DND-41 (cell line): ENCODE measurements around the gene IL17RE.
A peak's percentile ranks its signal among the peaks of the same experiment; 100 is the strongest.
"Not testable (repeated sequence)": the region's sequence is repeated elsewhere in the genome, so short reads cannot be mapped to it uniquely, and the experiment has no call there.

Experiments used
- ATAC-seq: fragments of 200-7000 bp; cut with Tn5 transposase; 3 replicates; pipeline ENCODE4 v1.9.1; 2021; ENCODE audit warnings: low read depth; ENCODE audit not compliant: insufficient read depth
- DNase-seq: peaks from one replicate; pipeline ENCODE4 v3.0.0-alpha.2; 2020
- H2AFZ ChIP-seq: 2 replicates; pipeline ENCODE4 v1.6.0; 2012; ENCODE audit warnings: low read depth, low read length
- H3K27ac ChIP-seq: 2 replicates; pipeline ENCODE4 v1.5.1; 2012; ENCODE audit warnings: low read length, inconsistent platforms
- H3K27me3 ChIP-seq: fragments of 200-600 bp; sonication (generic); 2 replicates; pipeline ENCODE4 v1.6.0; 2012; ENCODE audit warnings: low read length, mild to moderate bottlenecking, inconsistent platforms; ENCODE audit not compliant: insufficient read depth, poor library complexity
- H3K36me3 ChIP-seq: 2 replicates; pipeline ENCODE4 v1.5.1; 2012; ENCODE audit warnings: low read length, inconsistent platforms; ENCODE audit not compliant: insufficient read depth
- H3K4me1 ChIP-seq: 2 replicates; pipeline ENCODE4 v1.5.1; 2012; ENCODE audit warnings: mild to moderate bottlenecking, low read length; ENCODE audit not compliant: insufficient read depth
- H3K4me2 ChIP-seq: 2 replicates; pipeline ENCODE4 v1.6.0; 2012; ENCODE audit warnings: mild to moderate bottlenecking, moderate library complexity, low read length, inconsistent platforms; ENCODE audit not compliant: insufficient read depth
- H3K4me3 ChIP-seq, 2 experiments: fragments of 200-600 bp in 1 of 2; shearing (Covaris generic) in 1 of 2; 2 replicates each; pipeline ENCODE4 v1.5.1; 2012 to 2016; ENCODE audit warnings: inconsistent platforms in 2 of 2, low read length in 2 of 2, mild to moderate bottlenecking in 2 of 2, low read depth in 1 of 2, moderate library complexity in 1 of 2
- H3K79me2 ChIP-seq: 2 replicates; pipeline ENCODE4 v1.6.0; 2012; ENCODE audit warnings: low read length, inconsistent platforms; ENCODE audit not compliant: insufficient read depth
- H3K9ac ChIP-seq: 2 replicates; pipeline ENCODE4 v1.6.0; 2012; ENCODE audit warnings: low read depth, mild to moderate bottlenecking, inconsistent platforms, low read length, moderate library complexity
- H3K9me3 ChIP-seq: 2 replicates; pipeline ENCODE4 v1.5.1; 2012; ENCODE audit warnings: low read length, moderate library complexity, mild to moderate bottlenecking, inconsistent platforms; ENCODE audit not compliant: insufficient read depth, severe bottlenecking
- H4K20me1 ChIP-seq: 2 replicates; pipeline ENCODE4 v1.6.0; 2012; ENCODE audit warnings: low read length; ENCODE audit not compliant: insufficient read depth
- EZH2 ChIP-seq: IDR thresholded peaks from 3 replicates; pipeline ENCODE4 v1.6.1; 2012; ENCODE audit warnings: borderline replicate concordance, low read depth, mild to moderate bottlenecking, moderate library complexity, low read length, inconsistent platforms; ENCODE audit not compliant: severe bottlenecking
- TF ChIP-seq, protein P1 (sequence below): IDR thresholded peaks from 2 replicates; pipeline ENCODE4 v1.5.1; 2012; ENCODE audit warnings: borderline replicate concordance, low read length, moderate library complexity, mild to moderate bottlenecking; ENCODE audit not compliant: poor library complexity, severe bottlenecking; ENCODE audit errors: extremely low read depth

The IL17RE gene, protein sequence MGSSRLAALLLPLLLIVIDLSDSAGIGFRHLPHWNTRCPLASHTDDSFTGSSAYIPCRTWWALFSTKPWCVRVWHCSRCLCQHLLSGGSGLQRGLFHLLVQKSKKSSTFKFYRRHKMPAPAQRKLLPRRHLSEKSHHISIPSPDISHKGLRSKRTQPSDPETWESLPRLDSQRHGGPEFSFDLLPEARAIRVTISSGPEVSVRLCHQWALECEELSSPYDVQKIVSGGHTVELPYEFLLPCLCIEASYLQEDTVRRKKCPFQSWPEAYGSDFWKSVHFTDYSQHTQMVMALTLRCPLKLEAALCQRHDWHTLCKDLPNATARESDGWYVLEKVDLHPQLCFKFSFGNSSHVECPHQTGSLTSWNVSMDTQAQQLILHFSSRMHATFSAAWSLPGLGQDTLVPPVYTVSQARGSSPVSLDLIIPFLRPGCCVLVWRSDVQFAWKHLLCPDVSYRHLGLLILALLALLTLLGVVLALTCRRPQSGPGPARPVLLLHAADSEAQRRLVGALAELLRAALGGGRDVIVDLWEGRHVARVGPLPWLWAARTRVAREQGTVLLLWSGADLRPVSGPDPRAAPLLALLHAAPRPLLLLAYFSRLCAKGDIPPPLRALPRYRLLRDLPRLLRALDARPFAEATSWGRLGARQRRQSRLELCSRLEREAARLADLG

DNA sequence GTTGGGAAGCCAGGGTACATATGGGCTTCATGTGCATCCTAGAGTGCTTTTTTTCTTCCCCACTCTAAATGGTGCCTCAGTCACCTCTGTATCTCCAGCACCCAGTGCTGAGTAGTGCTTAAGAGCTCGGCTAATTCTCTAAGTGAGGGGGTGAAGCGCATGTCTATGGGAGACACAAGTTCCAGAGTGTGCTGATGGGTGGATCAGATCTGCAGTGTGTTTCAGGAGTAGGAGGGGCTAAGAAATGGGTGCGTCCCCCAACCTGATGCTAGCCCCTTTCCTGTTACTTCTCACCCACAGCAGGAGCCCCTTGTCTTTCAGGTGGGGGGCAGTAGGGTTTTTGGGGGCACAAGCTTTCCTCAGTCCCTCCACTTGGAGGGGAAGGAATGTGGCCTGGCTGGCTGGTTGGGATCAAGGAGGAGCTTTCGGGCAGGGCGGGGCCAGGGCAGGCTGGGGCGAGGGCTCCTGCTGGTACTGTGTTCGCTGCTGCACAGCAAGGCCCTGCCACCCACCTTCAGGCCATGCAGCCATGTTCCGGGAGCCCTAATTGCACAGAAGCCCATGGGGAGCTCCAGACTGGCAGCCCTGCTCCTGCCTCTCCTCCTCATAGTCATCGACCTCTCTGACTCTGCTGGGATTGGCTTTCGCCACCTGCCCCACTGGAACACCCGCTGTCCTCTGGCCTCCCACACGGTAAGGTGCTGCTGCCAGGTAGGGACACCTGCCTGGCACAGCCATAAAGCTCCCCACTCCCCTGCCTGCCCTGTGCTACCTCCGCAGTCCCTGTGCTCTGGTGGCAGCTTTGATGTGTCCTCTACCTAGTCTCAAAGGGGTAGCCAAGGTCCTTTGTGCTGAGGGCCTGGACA, at the start of gene IL17RE:
TSS of gene IL17RE (plus strand) at position 477 of the 866 bp plus-strand sequence. CDS start at position 562, 85 bp downstream.
- Histone ChIP-seq H3K9ac (no peak within 1 kb of the TSS; the same call in 1 of the 2 replicates), H3K4me2 (peak within 1 kb of the TSS; percentile 29; the same call in 1 of the 2 replicates)
- peak; percentile 20 for DNase-seq

DNA sequence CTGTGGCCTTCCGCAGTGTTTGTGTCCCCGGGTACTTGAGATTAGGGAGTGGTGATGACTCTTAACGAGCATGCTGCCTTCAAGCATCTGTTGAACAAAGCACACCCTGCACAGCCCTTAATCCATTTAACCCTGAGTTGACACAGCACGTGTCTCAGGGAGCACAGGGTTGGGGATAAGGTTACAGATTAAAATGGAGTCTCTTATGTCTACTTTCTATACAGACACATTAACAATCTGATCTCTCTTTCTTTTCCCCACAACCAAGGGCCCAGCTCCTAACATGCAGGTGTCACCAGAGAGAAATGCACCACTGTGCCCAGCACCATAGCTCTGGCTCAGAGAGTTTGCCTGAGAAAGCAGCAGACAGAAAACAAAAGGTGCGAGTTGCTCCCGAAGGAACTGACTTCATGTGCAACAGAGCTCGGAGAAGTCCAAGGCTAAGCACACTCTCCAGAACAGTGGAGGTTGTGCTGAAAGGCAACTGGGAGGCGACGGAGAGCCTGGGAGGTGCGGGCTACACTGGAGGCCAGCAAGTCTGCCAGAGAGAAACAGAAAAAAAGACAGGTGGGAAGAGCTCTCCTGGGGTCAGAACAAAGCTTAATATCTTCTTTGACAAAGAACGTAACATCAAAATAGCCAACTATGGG, 48.2 kb upstream of the IL17RE start:
- not testable (repeated sequence) for H3K79me2 ChIP-seq, H3K36me3 ChIP-seq, H3K9ac ChIP-seq, H3K9me3 ChIP-seq, H4K20me1 ChIP-seq, H3K27ac ChIP-seq, H3K4me2 ChIP-seq, H3K4me3 ChIP-seq, ATAC-seq, DNase-seq, H2AFZ ChIP-seq, H3K4me1 ChIP-seq, H3K27me3 ChIP-seq

More for the DNA sequence above, at the start of gene IL17RE:
- Histone ChIP-seq H3K27ac (peak within 1 kb of the TSS; percentile 51), H3K4me3 (no peak within 1 kb of the TSS), H3K36me3 (no peaks in the 10 kb centered on the region), H4K20me1 (no peaks in the 10 kb centered on the region), H2AFZ (no peak within 1 kb of the TSS), H3K4me1 (peaks cover 27% of the 10 kb centered on the region), H3K79me2 (no peaks in the 10 kb centered on the region), H3K27me3 (no peaks in the 10 kb centered on the region), H3K9me3 (no peaks in the 10 kb centered on the region)
- peak; percentile 55 for ATAC-seq
- TF ChIP-seq EZH2: no peak
- TF ChIP-seq, protein P1, sequence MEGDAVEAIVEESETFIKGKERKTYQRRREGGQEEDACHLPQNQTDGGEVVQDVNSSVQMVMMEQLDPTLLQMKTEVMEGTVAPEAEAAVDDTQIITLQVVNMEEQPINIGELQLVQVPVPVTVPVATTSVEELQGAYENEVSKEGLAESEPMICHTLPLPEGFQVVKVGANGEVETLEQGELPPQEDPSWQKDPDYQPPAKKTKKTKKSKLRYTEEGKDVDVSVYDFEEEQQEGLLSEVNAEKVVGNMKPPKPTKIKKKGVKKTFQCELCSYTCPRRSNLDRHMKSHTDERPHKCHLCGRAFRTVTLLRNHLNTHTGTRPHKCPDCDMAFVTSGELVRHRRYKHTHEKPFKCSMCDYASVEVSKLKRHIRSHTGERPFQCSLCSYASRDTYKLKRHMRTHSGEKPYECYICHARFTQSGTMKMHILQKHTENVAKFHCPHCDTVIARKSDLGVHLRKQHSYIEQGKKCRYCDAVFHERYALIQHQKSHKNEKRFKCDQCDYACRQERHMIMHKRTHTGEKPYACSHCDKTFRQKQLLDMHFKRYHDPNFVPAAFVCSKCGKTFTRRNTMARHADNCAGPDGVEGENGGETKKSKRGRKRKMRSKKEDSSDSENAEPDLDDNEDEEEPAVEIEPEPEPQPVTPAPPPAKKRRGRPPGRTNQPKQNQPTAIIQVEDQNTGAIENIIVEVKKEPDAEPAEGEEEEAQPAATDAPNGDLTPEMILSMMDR: no peak

DNA sequence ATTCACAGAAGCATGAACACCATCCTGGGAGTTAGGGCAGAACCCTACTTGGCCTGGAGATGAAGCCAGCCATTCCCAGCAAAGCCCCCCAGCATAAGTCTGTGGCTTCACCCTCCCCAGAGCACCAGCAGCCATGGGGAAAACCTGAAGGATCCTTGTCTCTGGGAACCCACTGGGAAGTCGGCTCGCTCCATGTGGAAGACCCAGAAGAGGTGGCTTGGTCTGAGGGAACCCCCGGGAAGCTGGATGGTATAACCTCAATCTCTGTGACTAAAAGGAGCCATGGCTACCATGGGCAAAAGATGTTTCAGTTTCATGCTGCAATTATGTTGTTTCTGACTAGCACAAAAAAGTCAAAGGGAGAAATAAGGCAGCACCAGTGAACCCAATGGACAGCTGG, 47.1 kb upstream of the IL17RE start:
- no peaks in the 10 kb centered on the region for H3K79me2 ChIP-seq
- no peaks in the 10 kb centered on the region for H3K4me1 ChIP-seq
- no peaks in the 10 kb centered on the region for H3K36me3 ChIP-seq
- H3K9me3 ChIP-seq: no peaks in the 10 kb centered on the region
- no peak overlapping the region for H3K27ac ChIP-seq
- DNase-seq (no peak), ATAC-seq (no peak)
- no peaks in the 10 kb centered on the region for H4K20me1 ChIP-seq
- no peak overlapping the region for H3K4me3 ChIP-seq
- H3K27me3 ChIP-seq: no peaks in the 10 kb centered on the region
- H3K9ac ChIP-seq: no peak overlapping the region
- H2AFZ ChIP-seq: no peak overlapping the region
- TF ChIP-seq, protein P1: no peak
- no peak for TF ChIP-seq EZH2
- no peak overlapping the region for H3K4me2 ChIP-seq
